NB4 (cell line): ENCODE measurements around the gene RAET1L.

Experiments
- POLR2A ChIP-seq: IDR thresholded peaks from 2 replicates; pipeline ENCODE4 v1.6.1; 2011; ENCODE audit warnings: mild to moderate bottlenecking; ENCODE audit not compliant: insufficient read length; ENCODE audit errors: extremely low read depth
- TF ChIP-seq, protein P1 (sequence below): IDR thresholded peaks from one replicate; pipeline ENCODE4 v1.5.1; 2012; ENCODE audit warnings: low read depth, low read length

DNA sequence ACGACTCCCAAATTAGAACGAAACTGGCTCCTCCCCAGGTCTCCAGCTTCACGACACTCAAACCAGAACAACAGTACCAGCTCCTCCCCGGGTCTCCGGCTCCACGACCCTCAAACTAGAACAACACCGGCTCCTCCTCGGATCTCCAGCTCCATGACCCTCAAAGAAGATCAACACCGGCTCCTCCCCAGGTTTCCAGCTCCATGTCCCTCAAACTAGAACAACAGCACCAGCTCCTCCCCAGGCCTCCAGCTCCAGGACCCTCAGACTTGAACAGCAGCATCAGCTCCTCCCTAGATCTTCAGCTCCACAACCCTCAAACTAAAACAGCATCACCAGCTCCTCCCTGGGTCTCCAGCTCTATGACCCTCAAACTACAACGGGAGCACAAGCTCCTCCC lies 29.8 kb upstream of the RAET1L start:
- TF ChIP-seq, protein P1, sequence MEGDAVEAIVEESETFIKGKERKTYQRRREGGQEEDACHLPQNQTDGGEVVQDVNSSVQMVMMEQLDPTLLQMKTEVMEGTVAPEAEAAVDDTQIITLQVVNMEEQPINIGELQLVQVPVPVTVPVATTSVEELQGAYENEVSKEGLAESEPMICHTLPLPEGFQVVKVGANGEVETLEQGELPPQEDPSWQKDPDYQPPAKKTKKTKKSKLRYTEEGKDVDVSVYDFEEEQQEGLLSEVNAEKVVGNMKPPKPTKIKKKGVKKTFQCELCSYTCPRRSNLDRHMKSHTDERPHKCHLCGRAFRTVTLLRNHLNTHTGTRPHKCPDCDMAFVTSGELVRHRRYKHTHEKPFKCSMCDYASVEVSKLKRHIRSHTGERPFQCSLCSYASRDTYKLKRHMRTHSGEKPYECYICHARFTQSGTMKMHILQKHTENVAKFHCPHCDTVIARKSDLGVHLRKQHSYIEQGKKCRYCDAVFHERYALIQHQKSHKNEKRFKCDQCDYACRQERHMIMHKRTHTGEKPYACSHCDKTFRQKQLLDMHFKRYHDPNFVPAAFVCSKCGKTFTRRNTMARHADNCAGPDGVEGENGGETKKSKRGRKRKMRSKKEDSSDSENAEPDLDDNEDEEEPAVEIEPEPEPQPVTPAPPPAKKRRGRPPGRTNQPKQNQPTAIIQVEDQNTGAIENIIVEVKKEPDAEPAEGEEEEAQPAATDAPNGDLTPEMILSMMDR = no peak
- TF ChIP-seq POLR2A = no peak
